H9 (cell line): ENCODE measurements around the gene NCOA1. TPM values are rescaled to one million over a fixed set of nuclear protein-coding genes. Genes with fewer than 3 reads are reported as not detected.

Source experiments
- DNase-seq: peaks from one replicate; pipeline ENCODE4 v3.0.0-alpha.2; 2017
- H2AFZ ChIP-seq: one replicate; pipeline ENCODE4 v1.6.1; 2013; ENCODE audit warnings: mild to moderate bottlenecking, low read length, control low read depth, moderate library complexity
- H2AK5ac ChIP-seq: 2 replicates; pipeline ENCODE4 v1.6.1; 2013; ENCODE audit warnings: low read length, control low read depth, mixed read lengths; ENCODE audit not compliant: insufficient read length
- H2BK120ac ChIP-seq: one replicate; pipeline ENCODE4 v1.6.1; 2013; ENCODE audit warnings: low read depth, mild to moderate bottlenecking, low read length, control low read depth, inconsistent platforms; ENCODE audit not compliant: poor library complexity, severe bottlenecking
- H2BK12ac ChIP-seq: 2 replicates; pipeline ENCODE4 v1.6.1; 2013; ENCODE audit warnings: low read length, control low read depth, mixed read lengths, low read depth; ENCODE audit not compliant: insufficient read length
- H2BK15ac ChIP-seq: 2 replicates; pipeline ENCODE4 v1.6.1; 2013; ENCODE audit warnings: low read depth, low read length, control low read depth
- H2BK20ac ChIP-seq: one replicate; pipeline ENCODE4 v1.6.1; 2013; ENCODE audit warnings: low read depth, mild to moderate bottlenecking, low read length, control low read depth, inconsistent platforms; ENCODE audit not compliant: poor library complexity, severe bottlenecking
- H2BK5ac ChIP-seq: 2 replicates; pipeline ENCODE4 v1.6.1; 2013; ENCODE audit warnings: low read length, control low read depth, mixed read lengths; ENCODE audit not compliant: insufficient read length
- H3K14ac ChIP-seq: 2 replicates; pipeline ENCODE4 v1.6.1; 2013; ENCODE audit warnings: low read length, control low read depth; ENCODE audit not compliant: insufficient read depth
- H3K18ac ChIP-seq: 2 replicates; pipeline ENCODE4 v1.6.1; 2013; ENCODE audit warnings: low read depth, mild to moderate bottlenecking, mixed read lengths, low read length, control low read depth; ENCODE audit not compliant: insufficient read length
- H3K23ac ChIP-seq: 2 replicates; pipeline ENCODE4 v1.6.1; 2013; ENCODE audit warnings: low read length, control low read depth, mixed read lengths, low read depth; ENCODE audit not compliant: insufficient read length
- H3K23me2 ChIP-seq: 2 replicates; pipeline ENCODE4 v1.6.1; 2013; ENCODE audit warnings: low read depth, mild to moderate bottlenecking, mixed read lengths, low read length, control low read depth; ENCODE audit not compliant: insufficient read length, poor library complexity, severe bottlenecking
- H3K27ac ChIP-seq: 2 replicates; pipeline ENCODE4 v1.5.1; 2013; ENCODE audit warnings: low read length, control low read depth, mixed read lengths, low read depth; ENCODE audit not compliant: insufficient read length
- H3K27me3 ChIP-seq: 2 replicates; pipeline ENCODE4 v1.6.1; 2013; ENCODE audit warnings: low read length, control low read depth, inconsistent platforms; ENCODE audit not compliant: insufficient read depth
- H3K4ac ChIP-seq: 2 replicates; pipeline ENCODE4 v1.6.1; 2013; ENCODE audit warnings: low read depth, mild to moderate bottlenecking, control low read depth, inconsistent platforms, low read length, moderate library complexity
- H3K4me1 ChIP-seq: 2 replicates; pipeline ENCODE4 v1.6.1; 2013; ENCODE audit warnings: low read length, control low read depth, inconsistent platforms; ENCODE audit not compliant: insufficient read depth
- H3K4me2 ChIP-seq: 2 replicates; pipeline ENCODE4 v1.6.1; 2013; ENCODE audit warnings: low read length, control low read depth, mixed read lengths; ENCODE audit not compliant: insufficient read length, insufficient read depth
- H3K56ac ChIP-seq: 2 replicates; pipeline ENCODE4 v1.6.1; 2013; ENCODE audit warnings: low read depth, mild to moderate bottlenecking, mixed read lengths, low read length, control low read depth; ENCODE audit not compliant: insufficient read length
- H3K79me1 ChIP-seq: 2 replicates; pipeline ENCODE4 v1.6.1; 2013; ENCODE audit warnings: low read depth, mild to moderate bottlenecking, moderate library complexity, low read length, control low read depth, inconsistent platforms; ENCODE audit not compliant: insufficient read depth, poor library complexity, severe bottlenecking
- H3K79me2 ChIP-seq: 2 replicates; pipeline ENCODE4 v1.6.1; 2013; ENCODE audit warnings: low read length, control low read depth, inconsistent platforms; ENCODE audit not compliant: insufficient read depth
- H3K9ac ChIP-seq: 2 replicates; pipeline ENCODE4 v1.6.1; 2013; ENCODE audit warnings: low read length, control low read depth, mixed read lengths; ENCODE audit not compliant: insufficient read length; ENCODE audit errors: extremely low read depth
- H3K9me3 ChIP-seq: one replicate; pipeline ENCODE4 v1.6.1; 2013; ENCODE audit warnings: low read depth, low read length, inconsistent platforms; ENCODE audit not compliant: control insufficient read depth
- H3T11ph ChIP-seq: one replicate; pipeline ENCODE4 v1.6.1; 2013; ENCODE audit warnings: mild to moderate bottlenecking, low read length, control low read depth, inconsistent platforms
- H4K20me1 ChIP-seq: one replicate; pipeline ENCODE4 v1.6.1; 2013; ENCODE audit not compliant: control insufficient read depth, insufficient read length, insufficient read depth
- H4K5ac ChIP-seq: 2 replicates; pipeline ENCODE4 v1.6.1; 2013; ENCODE audit warnings: low read depth, mild to moderate bottlenecking, mixed read lengths, low read length, control low read depth; ENCODE audit not compliant: insufficient read length
- H4K8ac ChIP-seq: replicated peaks from 2 replicates; pipeline ENCODE4 v1.6.1; 2013; ENCODE audit warnings: low read length, control low read depth, mixed read lengths, low read depth; ENCODE audit not compliant: insufficient read length
- H4K91ac ChIP-seq: 2 replicates; pipeline ENCODE4 v1.6.1; 2013; ENCODE audit warnings: low read depth, mild to moderate bottlenecking, moderate library complexity, mixed read lengths, low read length, control low read depth; ENCODE audit not compliant: insufficient read length
- H3K27ac Mint-ChIP-seq, 3 experiments: 2 replicates in 2 of 3; 3 replicates in 1 of 3; pipeline ENCODE4 v1.8.0; 2020 to 2021; ENCODE audit warnings: mixed read lengths in 3 of 3, mild to moderate bottlenecking in 1 of 3, moderate library complexity in 1 of 3
- H3K27me3 Mint-ChIP-seq: 2 replicates; pipeline ENCODE4 v1.8.0; 2021; ENCODE audit warnings: low read depth, mild to moderate bottlenecking, moderate library complexity, mixed read lengths
- H3K36me3 Mint-ChIP-seq, 3 experiments: 2 replicates in 2 of 3; 3 replicates in 1 of 3; pipeline ENCODE4 v1.8.0; 2020 to 2021; ENCODE audit warnings: low read depth in 3 of 3, mixed read lengths in 3 of 3; ENCODE audit not compliant: insufficient read depth in 1 of 3
- H3K4me1 Mint-ChIP-seq, 2 experiments: 2 replicates each; pipeline ENCODE4 v1.8.0; 2020; ENCODE audit warnings: mixed read lengths in 2 of 2
- H3K4me3 Mint-ChIP-seq, 2 experiments: 2 replicates in 1 of 2; 3 replicates in 1 of 2; pipeline ENCODE4 v1.8.0; 2020 to 2021; ENCODE audit warnings: mild to moderate bottlenecking in 2 of 2, mixed read lengths in 2 of 2, moderate library complexity in 1 of 2
- H3K9me3 Mint-ChIP-seq, 2 experiments: 2 replicates in 1 of 2; 3 replicates in 1 of 2; pipeline ENCODE4 v1.8.0; 2020; ENCODE audit warnings: mild to moderate bottlenecking in 2 of 2, mixed read lengths in 2 of 2, moderate library complexity in 1 of 2
- CTCF ChIP-seq: fragments of 200-600 bp; sonication (generic); conservative IDR thresholded peaks from 3 replicates; pipeline ENCODE4 v1.8.0; 2021; ENCODE audit warnings: antibody characterized with exemption, mild to moderate bottlenecking
- WGBS: extraction: QIAGEN DNeasy Blood & Tissue Kit; methylation state at CpG from one replicate; pipeline ENCODE4 v1.1.7; 2013; ENCODE audit warnings: missing lambda C conversion rate, low lambda C conversion rate, mixed read lengths; ENCODE audit not compliant: insufficient read length; ENCODE audit errors: extremely low coverage; 5-methylcytosine and 5-hydroxymethylcytosine counted together
- total RNA-seq: library from RNA; stranded (reverse); gene quantifications from 2 replicates; pipeline ENCODE4 v1.2.1, GENCODE V29; 2021

The NCOA1 gene
- total RNA-seq, 1 experiment from 2014 or later, result 14.8 TPM

GRCh38 chr2:24682304-24682703 lies 191.2 kb downstream of the NCOA1 start:
- no peaks in the 10 kb centered on the region for H3K27me3 Mint-ChIP-seq
- Histone ChIP-seq H3K4me1 (no peaks in the 10 kb centered on the region), H3K18ac (no peak overlapping the region), H3K27ac (no peak overlapping the region), H2BK15ac (no peak overlapping the region), H3K23me2 (no peaks in the 10 kb centered on the region), H4K20me1 (no peaks in the 10 kb centered on the region), H2BK5ac (no peak overlapping the region), H4K8ac (no peak overlapping the region), H3T11ph (no peak overlapping the region), H3K9me3 (no peaks in the 10 kb centered on the region), H2BK12ac (no peak overlapping the region), H4K5ac (no peak overlapping the region), H2BK120ac (no peak overlapping the region), H3K9ac (no peak overlapping the region), H3K27me3 (no peaks in the 10 kb centered on the region), H2AFZ (no peak overlapping the region), H2AK5ac (no peak overlapping the region), H3K79me2 (no peaks in the 10 kb centered on the region), H3K4me2 (no peak overlapping the region), H3K79me1 (no peaks in the 10 kb centered on the region), H3K56ac (no peak overlapping the region), H3K23ac (no peak overlapping the region), H3K4ac (no peak overlapping the region), H2BK20ac (no peak overlapping the region), H3K14ac (no peak overlapping the region), H4K91ac (no peak overlapping the region)
- no peak overlapping the region for H3K27ac Mint-ChIP-seq
- H3K36me3 Mint-ChIP-seq, result peaks cover 0 to 5% (median 2%) of the 10 kb centered on the region in 3 experiments; a peak in 4 of 7 replicates
- WGBS, result no CpG with 5 or more reads among the region's 7 CpGs
- H3K4me3 Mint-ChIP-seq, result no peak overlapping the region
- no peak for TF ChIP-seq CTCF
- no peaks in the 10 kb centered on the region for H3K9me3 Mint-ChIP-seq
- DNase-seq, result no peak
- H3K4me1 Mint-ChIP-seq, result no peaks in the 10 kb centered on the region
